Amniotic stem cell (primary cell): ENCODE measurements around the gene GRIN1.
"Not testable (repeated sequence)": the region's sequence is repeated elsewhere in the genome, so short reads cannot be mapped to it uniquely, and the experiment has no call there.

ENCODE experiments used
- DNase-seq: peaks from one replicate; lab custom pipeline; 2025; lab: John Stamatoyannopoulos, UW

Gene GRIN1

GRCh38 chr9:137111788-137112563 lies 27.0 kb upstream of the GRIN1 start:
- DNase-seq, result no peak

GRCh38 chr9:137112564-137113384 lies 26.2 kb upstream of the GRIN1 start:
- no peak for DNase-seq

- DNase-seq, result no peak
Measured at GRCh38 chr9:137113385-137114159, 25.4 kb upstream of the GRIN1 start.

- no peak for DNase-seq
Measured at GRCh38 chr9:137114220-137114612, 24.7 kb upstream of the GRIN1 start.

- no peak for DNase-seq
Measured at GRCh38 chr9:137114613-137115393, 24.2 kb upstream of the GRIN1 start, which contains the start of gene DPP7. TSS of gene DPP7 (minus strand) at chr9:137114733. CDS start at chr9:137114713, 20 bp downstream.

- no peak for DNase-seq
Measured at GRCh38 chr9:137115394-137116026, 23.4 kb upstream of the GRIN1 start.

- no peak for DNase-seq
Measured at GRCh38 chr9:137116027-137116507, 22.9 kb upstream of the GRIN1 start.

- DNase-seq, result no peak
Measured at GRCh38 chr9:137116728-137117127, 22.2 kb upstream of the GRIN1 start.

GRCh38 chr9:137117269-137117731 lies 21.7 kb upstream of the GRIN1 start:
- DNase-seq, result no peak

GRCh38 chr9:137118092-137118603 lies 20.8 kb upstream of the GRIN1 start:
- not testable (repeated sequence) for DNase-seq

GRCh38 chr9:137121927-137122795 lies 16.8 kb upstream of the GRIN1 start:
- not testable (repeated sequence) for DNase-seq

GRCh38 chr9:137122796-137123467 lies 16.0 kb upstream of the GRIN1 start:
- DNase-seq, result not testable (repeated sequence)

GRCh38 chr9:137123468-137123837 lies 15.5 kb upstream of the GRIN1 start:
- no peak for DNase-seq

GRCh38 chr9:137123952-137124462 lies 14.9 kb upstream of the GRIN1 start:
- not testable (repeated sequence) for DNase-seq

- no peak for DNase-seq
Measured at GRCh38 chr9:137126786-137127185, 12.2 kb upstream of the GRIN1 start.

GRCh38 chr9:137127301-137128157 lies 11.4 kb upstream of the GRIN1 start:
- no peak for DNase-seq

- no peak for DNase-seq
Measured at GRCh38 chr9:137128158-137128861, 10.6 kb upstream of the GRIN1 start.
